MCF 10A (cell line): Measurements from ENCODE around the gene FRZB. TPM values are rescaled to one million over a fixed set of nuclear protein-coding genes. Genes with fewer than 3 reads are reported as not detected.
"Not testable (repeated sequence)": the region's sequence is repeated elsewhere in the genome, so short reads cannot be mapped to it uniquely, and the experiment has no call there.

Source experiments
- BruUV-seq: library from RNA; stranded (reverse); fragments of 400-500 nt; replicated peaks from 2 replicates; lab custom pipeline; 2021; lab: Mats Ljungman, UMichigan
- CTCF ChIA-PET: fragments of 300-600 bp; sonication (Branson Sonifier 250); formaldehyde crosslinking; extraction: SDS; loops from one replicate; lab custom pipeline; 2021; ENCODE audit warnings: antibody characterized with exemption, inconsistent platforms; lab: Yijun Ruan, JAX
- POLR2A ChIA-PET: fragments of 300-600, 350-650 bp; sonication (Branson Sonifier 250); formaldehyde crosslinking; extraction: SDS; loops from one replicate; lab custom pipeline; 2020; ENCODE audit warnings: antibody characterized with exemption, inconsistent platforms; lab: Yijun Ruan, JAX
- DNase-seq: peaks from one replicate; pipeline ENCODE4 v3.0.0-alpha.2; 2018; ENCODE audit not compliant: unreplicated experiment
- H3K27ac Mint-ChIP-seq: one replicate; pipeline ENCODE4 v1.8.0; 2022; ENCODE audit warnings: mild to moderate bottlenecking, low read depth, mixed read lengths; ENCODE audit not compliant: unreplicated experiment
- H3K27me3 Mint-ChIP-seq: one replicate; pipeline ENCODE4 v1.8.0; 2022; ENCODE audit warnings: mixed read lengths; ENCODE audit not compliant: insufficient read depth, unreplicated experiment
- H3K36me3 Mint-ChIP-seq: one replicate; pipeline ENCODE4 v1.8.0; 2022; ENCODE audit warnings: mild to moderate bottlenecking, moderate library complexity, mixed read lengths; ENCODE audit not compliant: insufficient read depth, unreplicated experiment
- H3K4me1 Mint-ChIP-seq: one replicate; pipeline ENCODE4 v1.8.0; 2022; ENCODE audit warnings: mixed read lengths; ENCODE audit not compliant: insufficient read depth, unreplicated experiment
- H3K4me3 Mint-ChIP-seq: one replicate; pipeline ENCODE4 v1.8.0; 2022; ENCODE audit warnings: mild to moderate bottlenecking, moderate library complexity, mixed read lengths; ENCODE audit not compliant: unreplicated experiment
- H3K9me3 Mint-ChIP-seq: one replicate; pipeline ENCODE4 v1.8.0; 2022; ENCODE audit warnings: mixed read lengths; ENCODE audit not compliant: unreplicated experiment
- CTCF ChIP-seq: fragments of 200-600 bp; IDR thresholded peaks from one replicate; pipeline ENCODE4 v1.8.0; 2022; ENCODE audit warnings: antibody characterized with exemption, mild to moderate bottlenecking; ENCODE audit not compliant: unreplicated experiment
- intact Hi-C: fragments of 100-400 bp; cut with micrococcal nuclease; formaldehyde crosslinking; loops from 2 replicates; pipeline ENCODE4 v1.14.1; 2022
- total RNA-seq: library from RNA; stranded (reverse); gene quantifications from 2 replicates; pipeline ENCODE4 v1.2.3, GENCODE V29; 2022

FRZB gene
- total RNA-seq, 1 experiment from 2014 or later, result 0.09 TPM

- H3K27ac Mint-ChIP-seq, result no peak overlapping the region
- DNase-seq, result no peak
- H3K9me3 Mint-ChIP-seq, result peaks cover 8% of the 10 kb centered on the region
- H3K36me3 Mint-ChIP-seq, result no peaks in the 10 kb centered on the region
- no TSS peak for BruUV-seq
- H3K4me3 Mint-ChIP-seq, result no peak overlapping the region
- H3K27me3 Mint-ChIP-seq, result no peaks in the 10 kb centered on the region
- intact Hi-C loops, result no loop called here
- ChIA-PET POLR2A (no interaction called here), CTCF (interaction anchor here (0.6 kb wide), 1 partner anchor 183 kb away, joined by 3 read pairs; no protein-coding TSS in a partner anchor)
- TF ChIP-seq CTCF, result no peak
- no peaks in the 10 kb centered on the region for H3K4me1 Mint-ChIP-seq
These were observed 28.7 kb upstream of the FRZB start for GRCh38 chr2:182895169-182895568.

- intact Hi-C loops, result no loop called here
- no peak for DNase-seq
- TF ChIP-seq CTCF, result no peak
- POLR2A ChIA-PET, result no interaction called here
- Mint-ChIP-seq H3K27me3 (no peaks in the 10 kb centered on the region), H3K4me3 (no peak overlapping the region), H3K4me1 (no peaks in the 10 kb centered on the region), H3K9me3 (peaks cover 8% of the 10 kb centered on the region), H3K36me3 (no peaks in the 10 kb centered on the region), H3K27ac (no peak overlapping the region)
- CTCF ChIA-PET, result interaction anchor here (0.7 to 1.0 kb wide), 2 partner anchors 18 to 22 kb away, joined by 3 read pairs; no protein-coding TSS in a partner anchor
- BruUV-seq, result no TSS peak
These were observed 27.7 kb upstream of the FRZB start for GRCh38 chr2:182894174-182894573.

- ChIA-PET CTCF (interaction anchor here (0.7 to 1.0 kb wide), 2 partner anchors 19 to 22 kb away, joined by 3 read pairs; no protein-coding TSS in a partner anchor), POLR2A (no interaction called here)
- H3K27me3 Mint-ChIP-seq, result no peaks in the 10 kb centered on the region
- H3K36me3 Mint-ChIP-seq, result no peaks in the 10 kb centered on the region
- H3K9me3 Mint-ChIP-seq, result peaks cover 8% of the 10 kb centered on the region
- TF ChIP-seq CTCF, result no peak
- no peaks in the 10 kb centered on the region for H3K4me1 Mint-ChIP-seq
- H3K27ac Mint-ChIP-seq, result no peak overlapping the region
- intact Hi-C loops, result no loop called here
- DNase-seq, result no peak
- H3K4me3 Mint-ChIP-seq, result no peak overlapping the region
- BruUV-seq, result no TSS peak
These were observed 27.2 kb upstream of the FRZB start for GRCh38 chr2:182893666-182894065.

- intact Hi-C loops, H3K4me3 Mint-ChIP-seq, H3K9me3 Mint-ChIP-seq, BruUV-seq, H3K27ac Mint-ChIP-seq, H3K4me1 Mint-ChIP-seq, H3K27me3 Mint-ChIP-seq, DNase-seq, POLR2A ChIA-PET, H3K36me3 Mint-ChIP-seq, CTCF ChIA-PET: not testable (repeated sequence)
These were observed 26.6 kb upstream of the FRZB start for GRCh38 chr2:182893035-182893434.
